RWPE2 (cell line): ENCODE data around the gene TENT4A.

Source experiments
- ATAC-seq: fragments of 200-7000 bp; cut with Tn5 transposase; 3 replicates; pipeline ENCODE4 v1.9.1; 2021; ENCODE audit warnings: low read depth
- DNase-seq: peaks from one replicate; pipeline ENCODE4 v3.0.0-alpha.2; 2020; ENCODE audit warnings: low spot score
- H3K27ac ChIP-seq: fragments of 450-650 bp; 2 replicates; pipeline ENCODE4 v1.5.1; 2017; ENCODE audit warnings: mild to moderate bottlenecking; ENCODE audit not compliant: poor library complexity, severe bottlenecking
- H3K27me3 ChIP-seq: fragments of 250-450 bp; sonication (Bioruptor Pico); 2 replicates; pipeline ENCODE4 v1.5.1; 2021; ENCODE audit warnings: mild to moderate bottlenecking, moderate library complexity; ENCODE audit not compliant: insufficient read depth, poor library complexity, severe bottlenecking
- H3K36me3 ChIP-seq: fragments of 250-450 bp; sonication (Bioruptor Pico); 2 replicates; pipeline ENCODE4 v1.5.1; 2020; ENCODE audit warnings: low read depth, mild to moderate bottlenecking, moderate library complexity
- H3K4me1 ChIP-seq: fragments of 250-450 bp; sonication (Bioruptor Pico); 2 replicates; pipeline ENCODE4 v1.5.1; 2021; ENCODE audit warnings: mild to moderate bottlenecking, moderate library complexity; ENCODE audit not compliant: insufficient read depth, poor library complexity, severe bottlenecking
- H3K4me3 ChIP-seq: fragments of 250-450 bp; sonication (Bioruptor Pico); 2 replicates; pipeline ENCODE4 v1.5.1; 2021; ENCODE audit warnings: mild to moderate bottlenecking, moderate library complexity; ENCODE audit not compliant: severe bottlenecking
- H3K9me3 ChIP-seq: fragments of 250-450 bp; sonication (Bioruptor Pico); 2 replicates; pipeline ENCODE4 v1.5.1; 2021; ENCODE audit warnings: mild to moderate bottlenecking, moderate library complexity; ENCODE audit not compliant: severe bottlenecking
- CTCF ChIP-seq: fragments of 450-650 bp; IDR thresholded peaks from one replicate; pipeline ENCODE4 v1.5.1; 2017; ENCODE audit warnings: mild to moderate bottlenecking, moderate library complexity; ENCODE audit not compliant: poor library complexity, severe bottlenecking

Gene TENT4A

GRCh38 chr5:6711409-6712141, 1.7 kb upstream of the TENT4A start:
- Histone ChIP-seq H3K27ac (peak overlapping the region; percentile 92), H3K9me3 (no peaks in the 10 kb centered on the region), H3K4me1 (peaks cover 9% of the 10 kb centered on the region), H3K27me3 (no peaks in the 10 kb centered on the region), H3K4me3 (peak overlapping the region; percentile 59), H3K36me3 (peaks cover 5% of the 10 kb centered on the region; the same call in 1 of the 2 replicates)
- ATAC-seq (no peak), DNase-seq (no peak)
- TF ChIP-seq CTCF: no peak

GRCh38 chr5:6712142-6712576, 1.1 kb upstream of the TENT4A start:
- H3K27ac ChIP-seq: peak overlapping the region; percentile 92
- H3K4me3 ChIP-seq: peak overlapping the region; percentile 59
- H3K36me3 ChIP-seq: peaks cover 9% of the 10 kb centered on the region; the same call in 1 of the 2 replicates
- peaks cover 11% of the 10 kb centered on the region for H3K4me1 ChIP-seq
- peak; percentile 12 for TF ChIP-seq CTCF
- no peak for DNase-seq
- peak; percentile 30 for ATAC-seq
- H3K9me3 ChIP-seq: no peaks in the 10 kb centered on the region
- no peaks in the 10 kb centered on the region for H3K27me3 ChIP-seq

- TF ChIP-seq CTCF: peak; percentile 31
- H3K27me3 ChIP-seq: no peaks in the 10 kb centered on the region
- peaks cover 11% of the 10 kb centered on the region for H3K4me1 ChIP-seq
- ATAC-seq (peak; percentile 66), DNase-seq (peak; percentile 97)
- H3K27ac ChIP-seq: peak overlapping the region; percentile 92
- H3K9me3 ChIP-seq: no peaks in the 10 kb centered on the region
- peaks cover 15% of the 10 kb centered on the region; the same call in 1 of the 2 replicates for H3K36me3 ChIP-seq
- H3K4me3 ChIP-seq: peak overlapping the region; percentile 59
These were observed 507 bp upstream of the TENT4A start for GRCh38 chr5:6712577-6713273.

GRCh38 chr5:6714226-6715041, 1.2 kb downstream of the TENT4A start:
- no peak for TF ChIP-seq CTCF
- Histone ChIP-seq H3K4me3 (peak overlapping the region; percentile 59), H3K27ac (peak overlapping the region; percentile 92), H3K4me1 (peaks cover 11% of the 10 kb centered on the region), H3K9me3 (no peaks in the 10 kb centered on the region), H3K27me3 (no peaks in the 10 kb centered on the region), H3K36me3 (peaks cover 29% of the 10 kb centered on the region)
- DNase-seq: no peak
- no peak for ATAC-seq
